Trophoblast cell (in vitro differentiated cells and primary cell): ENCODE data around the gene FCGR3A.
"Not testable (repeated sequence)": the region's sequence is repeated elsewhere in the genome, so short reads cannot be mapped to it uniquely, and the experiment has no call there.

ENCODE experiments used
- DNase-seq, 2 donors: peaks; one replicate each; pipeline ENCODE4 v3.0.0-alpha.2; 2016
- H2AFZ ChIP-seq: 2 replicates; pipeline ENCODE4 v1.6.1; 2013; ENCODE audit warnings: low read length, moderate library complexity, mild to moderate bottlenecking; ENCODE audit not compliant: insufficient read depth, poor library complexity
- H2AK5ac ChIP-seq: 2 replicates; pipeline ENCODE4 v1.6.1; 2013; ENCODE audit warnings: mild to moderate bottlenecking, low read length
- H2BK120ac ChIP-seq: 2 replicates; pipeline ENCODE4 v1.6.1; 2013; ENCODE audit warnings: low read length, mild to moderate bottlenecking, moderate library complexity; ENCODE audit not compliant: insufficient read depth, poor library complexity
- H2BK12ac ChIP-seq: 2 replicates; pipeline ENCODE4 v1.6.1; 2013; ENCODE audit warnings: mild to moderate bottlenecking, low read length, moderate library complexity
- H2BK5ac ChIP-seq: 2 replicates; pipeline ENCODE4 v1.6.1; 2013; ENCODE audit warnings: low read length, low read depth, moderate library complexity, mild to moderate bottlenecking; ENCODE audit not compliant: poor library complexity
- H3K14ac ChIP-seq: 2 replicates; pipeline ENCODE4 v1.6.1; 2013; ENCODE audit warnings: mild to moderate bottlenecking, low read length
- H3K18ac ChIP-seq: 2 replicates; pipeline ENCODE4 v1.6.1; 2013; ENCODE audit warnings: mild to moderate bottlenecking, low read length
- H3K23ac ChIP-seq: 2 replicates; pipeline ENCODE4 v1.6.1; 2013; ENCODE audit warnings: low read length
- H3K27ac ChIP-seq: 2 replicates; pipeline ENCODE4 v1.5.1; 2013; ENCODE audit warnings: low read depth, mild to moderate bottlenecking, inconsistent platforms, low read length, moderate library complexity
- H3K27me3 ChIP-seq: 2 replicates; pipeline ENCODE4 v1.6.1; 2013; ENCODE audit warnings: inconsistent platforms, mild to moderate bottlenecking, low read length, moderate library complexity; ENCODE audit not compliant: insufficient read depth
- H3K36me3 ChIP-seq, 2 experiments: 1 replicate in 1 of 2; 2 replicates in 1 of 2; pipeline ENCODE4 v1.6.1; 2013; ENCODE audit warnings: low read length in 2 of 2, mild to moderate bottlenecking in 2 of 2, moderate library complexity in 1 of 2; ENCODE audit not compliant: insufficient read depth in 2 of 2, control insufficient read depth in 1 of 2
- H3K4ac ChIP-seq: 2 replicates; pipeline ENCODE4 v1.6.1; 2013; ENCODE audit warnings: low read depth, mild to moderate bottlenecking, low read length, moderate library complexity
- H3K4me1 ChIP-seq, 2 experiments: 1 replicate in 1 of 2; 2 replicates in 1 of 2; pipeline ENCODE4 v1.6.1; 2013; ENCODE audit warnings: low read length in 2 of 2, mild to moderate bottlenecking in 2 of 2, moderate library complexity in 1 of 2; ENCODE audit not compliant: insufficient read depth in 2 of 2, control insufficient read depth in 1 of 2
- H3K4me2 ChIP-seq: 2 replicates; pipeline ENCODE4 v1.6.1; 2013; ENCODE audit warnings: inconsistent platforms, mild to moderate bottlenecking, low read length, moderate library complexity
- H3K4me3 ChIP-seq: 2 replicates; pipeline ENCODE4 v1.5.1; 2013; ENCODE audit warnings: mild to moderate bottlenecking, low read depth, low read length, inconsistent platforms
- H3K79me1 ChIP-seq: one replicate; pipeline ENCODE4 v1.6.1; 2013; ENCODE audit warnings: low read length
- H3K79me2 ChIP-seq: 2 replicates; pipeline ENCODE4 v1.6.1; 2013; ENCODE audit warnings: low read length, mild to moderate bottlenecking; ENCODE audit not compliant: control insufficient read depth, insufficient read depth, poor library complexity
- H3K9ac ChIP-seq: 2 replicates; pipeline ENCODE4 v1.6.1; 2013; ENCODE audit warnings: mild to moderate bottlenecking, low read length
- H3K9me3 ChIP-seq: 2 replicates; pipeline ENCODE4 v1.6.1; 2013; ENCODE audit warnings: low read depth, mild to moderate bottlenecking, control low read depth, inconsistent platforms, low read length; ENCODE audit not compliant: insufficient read depth
- H4K12ac ChIP-seq: 2 replicates; pipeline ENCODE4 v1.6.1; 2013; ENCODE audit warnings: low read depth, mild to moderate bottlenecking, low read length, moderate library complexity
- H4K8ac ChIP-seq: 2 replicates; pipeline ENCODE4 v1.6.1; 2013; ENCODE audit warnings: low read depth, mild to moderate bottlenecking, low read length, moderate library complexity
- H4K91ac ChIP-seq: one replicate; pipeline ENCODE4 v1.6.1; 2013; ENCODE audit warnings: low read depth, mild to moderate bottlenecking, low read length, moderate library complexity
- WGBS: extraction: QIAGEN DNeasy Blood & Tissue Kit; methylation state at CpG from one replicate; pipeline ENCODE4 v1.1.7; 2013; ENCODE audit warnings: missing lambda C conversion rate; ENCODE audit not compliant: insufficient read length, insufficient coverage; ENCODE audit errors: extremely low coverage; 5-methylcytosine and 5-hydroxymethylcytosine counted together

FCGR3A gene

GRCh38 chr1:161545005-161545731 is 4.5 kb downstream of the FCGR3A start:
- no CpG with 5 or more reads among the region's 11 CpGs for WGBS
- not testable (repeated sequence) for H4K8ac ChIP-seq, H4K91ac ChIP-seq, H3K27ac ChIP-seq, H3K79me1 ChIP-seq, H3K18ac ChIP-seq, H2BK120ac ChIP-seq, H3K4me1 ChIP-seq, H4K12ac ChIP-seq, H3K79me2 ChIP-seq, H3K9ac ChIP-seq, H3K23ac ChIP-seq, H3K4me2 ChIP-seq, H2AFZ ChIP-seq, H3K4ac ChIP-seq, H3K4me3 ChIP-seq, H2BK12ac ChIP-seq, H3K9me3 ChIP-seq, H3K36me3 ChIP-seq, DNase-seq, H3K14ac ChIP-seq, H2AK5ac ChIP-seq, H3K27me3 ChIP-seq, H2BK5ac ChIP-seq

GRCh38 chr1:161543125-161543524 is 6.5 kb downstream of the FCGR3A start:
- not testable (repeated sequence) for H2BK5ac ChIP-seq, H3K4me3 ChIP-seq, H3K36me3 ChIP-seq, H2BK12ac ChIP-seq, DNase-seq, H3K23ac ChIP-seq, H3K79me1 ChIP-seq, H3K18ac ChIP-seq, H3K27ac ChIP-seq, H4K12ac ChIP-seq, H3K9ac ChIP-seq, H3K4me2 ChIP-seq, H3K4me1 ChIP-seq, H3K4ac ChIP-seq, H2AFZ ChIP-seq, H3K14ac ChIP-seq, H4K8ac ChIP-seq, H2AK5ac ChIP-seq, H2BK120ac ChIP-seq, H3K9me3 ChIP-seq, H3K27me3 ChIP-seq, H3K79me2 ChIP-seq, H4K91ac ChIP-seq
- WGBS = no CpG with 5 or more reads among the region's 1 CpG

GRCh38 chr1:161542091-161542559 is 7.5 kb downstream of the FCGR3A start:
- H3K14ac ChIP-seq, H3K23ac ChIP-seq, H3K79me1 ChIP-seq, H3K36me3 ChIP-seq, H2BK120ac ChIP-seq, H2BK5ac ChIP-seq, H3K4me2 ChIP-seq, H4K91ac ChIP-seq, H2BK12ac ChIP-seq, H3K79me2 ChIP-seq, DNase-seq, H4K8ac ChIP-seq, H3K9me3 ChIP-seq, H3K4me1 ChIP-seq, H3K27ac ChIP-seq, H3K9ac ChIP-seq, H2AK5ac ChIP-seq, H3K27me3 ChIP-seq, H3K4me3 ChIP-seq, H2AFZ ChIP-seq, H3K4ac ChIP-seq, H4K12ac ChIP-seq, H3K18ac ChIP-seq: not testable (repeated sequence)
- WGBS = no CpG with 5 or more reads among the region's 5 CpGs

GRCh38 chr1:161540570-161540960 is 9.1 kb downstream of the FCGR3A start:
- not testable (repeated sequence) for H2BK120ac ChIP-seq, H2BK12ac ChIP-seq, H3K14ac ChIP-seq, H3K4me3 ChIP-seq, H3K18ac ChIP-seq, H4K12ac ChIP-seq, H3K4me2 ChIP-seq, H3K79me2 ChIP-seq, H3K79me1 ChIP-seq, H3K27ac ChIP-seq, H3K9ac ChIP-seq, H3K36me3 ChIP-seq, H3K4me1 ChIP-seq, H2AFZ ChIP-seq, H3K9me3 ChIP-seq, H4K91ac ChIP-seq, H3K4ac ChIP-seq, H2AK5ac ChIP-seq, H3K23ac ChIP-seq, H3K27me3 ChIP-seq, H2BK5ac ChIP-seq, H4K8ac ChIP-seq
- no CpG with 5 or more reads among the region's 10 CpGs for WGBS
- peak in 1 of 2 donors; percentile 30 for DNase-seq
